C4-2B (cell line): ENCODE data around the gene KRTAP12-3.
"Not testable (repeated sequence)": the region's sequence is repeated elsewhere in the genome, so short reads cannot be mapped to it uniquely, and the experiment has no call there.

ENCODE experiments used
- H3K27ac ChIP-seq: fragments of 450-650 bp; 2 replicates; pipeline ENCODE4 v1.5.1; 2017
- ZFX ChIP-seq: fragments of 450-650 bp; IDR thresholded peaks from 2 replicates; pipeline ENCODE4 v1.6.1; 2017
- TF ChIP-seq, protein P1 (sequence below): fragments of 450-650 bp; conservative IDR thresholded peaks from 2 replicates; pipeline ENCODE4 v1.5.1; 2017; ENCODE audit warnings: mild to moderate bottlenecking

KRTAP12-3 gene

DNA sequence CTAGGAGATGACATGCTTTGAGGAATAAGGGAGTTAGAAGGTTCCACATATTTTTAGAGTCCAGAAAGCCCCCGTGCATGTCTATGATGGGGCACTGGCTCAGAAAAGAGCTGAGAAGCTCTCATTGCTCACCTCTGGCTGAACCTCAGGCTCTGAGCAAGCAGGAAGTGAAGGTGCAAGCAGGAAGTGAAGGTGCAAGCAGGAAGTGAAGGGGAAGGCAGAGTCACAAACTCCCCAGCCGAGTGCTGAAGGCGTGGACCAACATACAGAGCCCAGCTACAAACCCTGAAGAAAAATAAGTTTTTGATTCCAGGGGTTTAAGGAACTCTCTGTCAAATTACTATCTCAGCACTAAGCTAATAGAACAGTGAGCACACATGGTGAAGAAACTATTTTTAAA is 38.8 kb upstream of the KRTAP12-3 start:
- TF ChIP-seq ZFX: no peak
- TF ChIP-seq, protein P1, sequence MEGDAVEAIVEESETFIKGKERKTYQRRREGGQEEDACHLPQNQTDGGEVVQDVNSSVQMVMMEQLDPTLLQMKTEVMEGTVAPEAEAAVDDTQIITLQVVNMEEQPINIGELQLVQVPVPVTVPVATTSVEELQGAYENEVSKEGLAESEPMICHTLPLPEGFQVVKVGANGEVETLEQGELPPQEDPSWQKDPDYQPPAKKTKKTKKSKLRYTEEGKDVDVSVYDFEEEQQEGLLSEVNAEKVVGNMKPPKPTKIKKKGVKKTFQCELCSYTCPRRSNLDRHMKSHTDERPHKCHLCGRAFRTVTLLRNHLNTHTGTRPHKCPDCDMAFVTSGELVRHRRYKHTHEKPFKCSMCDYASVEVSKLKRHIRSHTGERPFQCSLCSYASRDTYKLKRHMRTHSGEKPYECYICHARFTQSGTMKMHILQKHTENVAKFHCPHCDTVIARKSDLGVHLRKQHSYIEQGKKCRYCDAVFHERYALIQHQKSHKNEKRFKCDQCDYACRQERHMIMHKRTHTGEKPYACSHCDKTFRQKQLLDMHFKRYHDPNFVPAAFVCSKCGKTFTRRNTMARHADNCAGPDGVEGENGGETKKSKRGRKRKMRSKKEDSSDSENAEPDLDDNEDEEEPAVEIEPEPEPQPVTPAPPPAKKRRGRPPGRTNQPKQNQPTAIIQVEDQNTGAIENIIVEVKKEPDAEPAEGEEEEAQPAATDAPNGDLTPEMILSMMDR: no peak; the same call in 1 of the 2 replicates
- no peak overlapping the region for H3K27ac ChIP-seq

DNA sequence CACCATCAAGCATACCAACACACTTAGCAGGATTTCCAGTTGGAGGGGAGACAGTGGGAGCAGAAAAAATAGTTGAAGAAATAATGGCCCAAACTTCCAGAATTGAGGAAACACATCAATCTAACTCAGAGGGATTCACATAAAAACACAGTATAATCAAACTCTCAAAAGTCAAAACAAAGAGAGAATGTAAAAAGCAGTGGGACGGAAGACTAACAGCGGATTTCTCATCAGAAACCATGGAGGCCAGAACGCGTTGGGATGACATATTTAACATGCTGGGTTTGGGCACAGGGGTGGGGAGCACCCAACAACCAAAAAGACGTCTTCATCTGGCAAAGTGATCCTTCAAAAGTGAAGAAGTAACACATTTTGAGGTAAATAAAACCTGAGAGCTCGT is 37.8 kb upstream of the KRTAP12-3 start:
- no peak for TF ChIP-seq ZFX
- TF ChIP-seq, protein P1: no peak
- no peak overlapping the region for H3K27ac ChIP-seq

DNA sequence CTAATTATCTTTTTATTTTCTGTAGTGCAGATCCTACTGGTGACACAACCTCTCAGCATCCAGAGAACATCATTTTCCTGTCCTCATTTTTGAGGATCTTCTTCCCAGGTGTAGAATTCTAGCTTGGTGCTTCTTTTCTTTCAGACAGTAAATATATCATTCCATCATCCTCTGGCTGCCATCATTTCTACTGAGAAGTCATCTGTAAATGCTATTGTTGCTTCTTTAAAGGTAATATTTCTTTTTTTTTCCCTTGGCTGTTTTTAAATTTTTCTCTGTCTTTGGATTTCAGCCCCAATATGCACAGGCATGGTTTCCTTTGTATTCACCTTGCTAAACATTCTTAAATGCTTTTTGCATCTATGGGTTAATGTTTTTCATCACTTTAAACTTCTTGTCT is 34.2 kb upstream of the KRTAP12-3 start:
- no peak overlapping the region for H3K27ac ChIP-seq
- TF ChIP-seq, protein P1: no peak
- TF ChIP-seq ZFX: no peak

GRCh38 chr21:44625756-44626155 is 32.0 kb upstream of the KRTAP12-3 start:
- no peak overlapping the region for H3K27ac ChIP-seq
- no peak for TF ChIP-seq ZFX
- TF ChIP-seq, protein P1: no peak

- H3K27ac ChIP-seq: no peak overlapping the region
- TF ChIP-seq ZFX: no peak
- TF ChIP-seq, protein P1: no peak
Measured at GRCh38 chr21:44626262-44626661, 31.5 kb upstream of the KRTAP12-3 start.

DNA sequence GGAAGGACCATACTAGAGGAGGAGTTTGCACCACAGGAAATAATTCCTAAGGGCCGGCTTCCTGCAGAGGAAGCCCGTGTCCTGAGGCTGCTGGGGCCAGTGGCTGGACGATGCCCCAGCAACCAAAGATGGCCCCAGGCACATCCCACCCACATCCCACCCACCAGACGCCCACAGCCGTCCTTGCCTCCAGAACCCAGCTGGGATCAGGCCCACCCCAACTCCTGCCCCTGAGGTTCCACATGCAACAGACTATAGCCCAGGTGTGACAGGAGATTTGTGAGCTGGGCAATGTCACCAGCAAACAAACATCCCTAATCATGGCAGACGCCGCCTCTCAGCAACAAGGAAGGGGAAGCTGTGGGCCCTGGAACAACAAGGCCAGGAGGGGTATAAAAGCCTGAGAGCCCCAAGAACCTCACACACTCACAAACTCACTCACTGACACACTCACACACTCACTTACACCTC is 31.0 kb upstream of the KRTAP12-3 start, which contains the start of gene KRTAP10-9:
KRTAP10-9 (plus strand) TSS at position 421 of the 471 bp plus-strand sequence. CDS start 79 bp downstream, outside the sequence.
- no peak within 1 kb of the TSS for H3K27ac ChIP-seq
- no peak for TF ChIP-seq ZFX
- TF ChIP-seq, protein P1: no peak

GRCh38 chr21:44627181-44627822 is 30.4 kb upstream of the KRTAP12-3 start:
- H3K27ac ChIP-seq: not testable (repeated sequence)

DNA sequence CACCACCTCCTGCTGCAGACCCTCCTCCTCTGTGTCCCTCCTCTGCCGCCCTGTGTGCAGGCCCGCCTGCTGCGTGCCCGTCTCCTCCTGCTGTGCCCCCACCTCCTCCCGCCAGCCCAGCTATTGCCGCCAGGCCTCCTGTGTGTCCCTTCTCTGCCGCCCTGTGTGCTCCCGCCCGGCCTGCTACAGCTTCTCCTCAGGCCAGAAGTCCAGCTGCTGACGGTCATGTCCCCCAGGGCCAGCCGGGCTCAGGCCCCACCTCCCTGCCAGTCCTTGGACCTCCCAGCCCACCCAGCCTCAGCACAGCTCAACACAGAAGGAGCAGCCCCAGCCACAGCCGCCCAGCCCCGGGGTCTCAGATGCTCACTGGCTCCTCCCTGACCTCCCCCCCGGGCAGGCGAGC is 29.9 kb upstream of the KRTAP12-3 start:
- not testable (repeated sequence) for H3K27ac ChIP-seq
